ENCODE data around the gene EXOC3L4. TPM values are rescaled to one million over a fixed set of nuclear protein-coding genes. Genes with fewer than 3 reads are reported as not detected.

EXOC3L4 gene
- total and polyA plus RNA-seq, 9 of the 15 experiments (the other 6 are each of a cell fraction or from before 2014, with no cell fraction given) = 0.10 to 6.7 (median 0.98) TPM; not detected in 1

DNA sequence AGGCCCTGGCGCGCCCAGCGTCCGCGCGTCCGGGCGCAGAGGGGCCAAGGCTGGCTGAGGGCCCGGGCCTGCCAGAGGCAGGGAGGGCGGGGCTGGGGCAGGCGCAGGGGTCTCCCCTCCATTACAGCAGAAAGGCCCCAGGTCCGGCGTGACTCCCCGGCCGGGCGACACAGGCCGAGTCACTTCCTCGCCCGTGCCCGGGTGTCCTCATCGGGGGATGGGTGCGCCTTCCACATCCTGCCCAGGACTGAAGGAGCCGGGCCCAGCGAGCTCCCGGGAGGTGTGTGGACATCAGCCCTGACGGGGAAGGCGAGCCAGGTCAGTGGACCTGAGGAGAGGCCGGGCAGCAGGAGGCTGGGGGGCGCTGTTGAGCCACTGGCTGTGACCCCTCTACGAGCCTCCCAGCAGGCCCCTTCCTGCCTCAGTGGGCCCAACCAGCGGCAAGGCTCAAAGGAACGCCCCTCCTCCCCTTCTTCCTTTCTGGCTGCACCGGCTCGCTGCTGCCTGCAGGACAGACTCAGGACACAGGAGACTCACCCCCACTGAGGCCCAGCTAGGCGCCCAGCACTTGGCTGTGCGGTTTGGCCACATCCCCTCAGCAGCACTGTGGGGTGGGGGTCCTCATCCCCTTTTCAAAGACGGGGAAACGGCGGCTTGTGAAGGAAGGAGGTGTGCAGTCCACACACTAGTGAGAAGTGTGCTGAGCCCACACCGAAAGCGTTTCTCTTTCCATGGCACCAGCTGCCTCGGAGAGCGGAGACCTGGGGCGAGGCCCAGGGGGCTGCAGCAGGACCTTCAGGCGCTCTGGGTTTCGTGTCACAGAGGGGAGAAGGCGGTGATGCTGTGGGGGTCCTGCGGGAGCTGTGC is 29.3 kb downstream of the EXOC3L4 start:
- H3K9ac ChIP-seq (ENCODE audit: insufficient read depth in 1 of 2, low read depth in 2 of 2, low read length in 2 of 2) = peak overlapping the region; percentile 75 to 94; a peak in 3 of 4 replicates
- FAIRE-seq (no peak), DNase-seq (ENCODE audit: extremely low read depth in 1 of 4, low spot score in 3 of 4) (peak in 3 of 4 experiments; percentile 49 to 59 (median 50)), ATAC-seq (peak; percentile 64)
- H3K27ac ChIP-seq (ENCODE audit: extremely low read depth, low read depth, low read length) = peak overlapping the region; percentile 76
- intact Hi-C loops (cut with micrococcal nuclease) = no loop called here
- H3K79me2 ChIP-seq (ENCODE audit: control insufficient read depth, insufficient read depth, low read length) = peaks cover 21% of the 10 kb centered on the region
- peaks cover 24% of the 10 kb centered on the region; the same call in 1 of the 3 replicates for H3K36me3 ChIP-seq (ENCODE audit: control insufficient read depth, insufficient read depth, low read length)
- ChIA-PET CTCF (ENCODE audit: low intra/inter-chr PET ratio) (interaction anchor here (0.9 kb wide), 1 partner anchor 18 kb away, joined by 3 read pairs; no protein-coding TSS in a partner anchor), POLR2A (interaction anchor here (1.0 kb wide), 1 partner anchor 18 kb away, joined by 4 read pairs; no protein-coding TSS in a partner anchor)
- no peaks in the 10 kb centered on the region for H4K20me1 ChIP-seq (replicated peaks; ENCODE audit: control insufficient read depth, insufficient read depth, low read length)
- BruUV-seq (replicated peaks) = TSS peak; percentile 60
- no peaks in the 10 kb centered on the region for H3K9me3 ChIP-seq (replicated peaks; ENCODE audit: control insufficient read depth, insufficient read depth, low read depth, low read length)
- no peaks in the 10 kb centered on the region for H3K9me1 ChIP-seq (ENCODE audit: control insufficient read depth, insufficient read depth, low read length)
- H3K27me3 ChIP-seq (ENCODE audit: control insufficient read depth in 2 of 2, insufficient read depth in 2 of 2, low read length in 2 of 2) = no peaks in the 10 kb centered on the region
- peaks cover 20 to 87% of the 10 kb centered on the region in 2 experiments for H3K4me1 ChIP-seq (replicated peaks in 1 of 2; ENCODE audit: control insufficient read depth in 2 of 2, insufficient read depth in 2 of 2, low read length in 2 of 2)
- H3K4me2 ChIP-seq (ENCODE audit: insufficient read depth, low read length) = peak overlapping the region; percentile 72
- in situ Hi-C loops (cut with MboI) = no loop called here
- H2AFZ ChIP-seq (ENCODE audit: low read depth, low read length) = peak overlapping the region; percentile 79
- 42% methylated on average over 12 of the region's 48 CpGs for WGBS (ENCODE audit: insufficient coverage, low coverage, missing lambda C conversion rate)
- peak overlapping the region; percentile 53 for H3K4me3 ChIP-seq
- TF ChIP-seq, protein P1, sequence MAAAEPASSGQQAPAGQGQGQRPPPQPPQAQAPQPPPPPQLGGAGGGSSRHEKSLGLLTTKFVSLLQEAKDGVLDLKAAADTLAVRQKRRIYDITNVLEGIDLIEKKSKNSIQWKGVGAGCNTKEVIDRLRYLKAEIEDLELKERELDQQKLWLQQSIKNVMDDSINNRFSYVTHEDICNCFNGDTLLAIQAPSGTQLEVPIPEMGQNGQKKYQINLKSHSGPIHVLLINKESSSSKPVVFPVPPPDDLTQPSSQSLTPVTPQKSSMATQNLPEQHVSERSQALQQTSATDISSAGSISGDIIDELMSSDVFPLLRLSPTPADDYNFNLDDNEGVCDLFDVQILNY (CRISPR knock-in tag; IDR thresholded peaks at IDR 0.05) = no peak
- TF ChIP-seq CCNT2 (IDR thresholded peaks at IDR 0.05; ENCODE audit: borderline replicate concordance, extremely low read depth, insufficient read length, low read depth, low read length) = peak; percentile 6
- TF ChIP-seq DMBX1 (CRISPR knock-in tag; IDR thresholded peaks at IDR 0.05; ENCODE audit: borderline replicate concordance) = no peak
- TF ChIP-seq, protein P2, sequence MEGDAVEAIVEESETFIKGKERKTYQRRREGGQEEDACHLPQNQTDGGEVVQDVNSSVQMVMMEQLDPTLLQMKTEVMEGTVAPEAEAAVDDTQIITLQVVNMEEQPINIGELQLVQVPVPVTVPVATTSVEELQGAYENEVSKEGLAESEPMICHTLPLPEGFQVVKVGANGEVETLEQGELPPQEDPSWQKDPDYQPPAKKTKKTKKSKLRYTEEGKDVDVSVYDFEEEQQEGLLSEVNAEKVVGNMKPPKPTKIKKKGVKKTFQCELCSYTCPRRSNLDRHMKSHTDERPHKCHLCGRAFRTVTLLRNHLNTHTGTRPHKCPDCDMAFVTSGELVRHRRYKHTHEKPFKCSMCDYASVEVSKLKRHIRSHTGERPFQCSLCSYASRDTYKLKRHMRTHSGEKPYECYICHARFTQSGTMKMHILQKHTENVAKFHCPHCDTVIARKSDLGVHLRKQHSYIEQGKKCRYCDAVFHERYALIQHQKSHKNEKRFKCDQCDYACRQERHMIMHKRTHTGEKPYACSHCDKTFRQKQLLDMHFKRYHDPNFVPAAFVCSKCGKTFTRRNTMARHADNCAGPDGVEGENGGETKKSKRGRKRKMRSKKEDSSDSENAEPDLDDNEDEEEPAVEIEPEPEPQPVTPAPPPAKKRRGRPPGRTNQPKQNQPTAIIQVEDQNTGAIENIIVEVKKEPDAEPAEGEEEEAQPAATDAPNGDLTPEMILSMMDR (IDR thresholded peaks at IDR 0.05 in 2 of 3, conservative IDR thresholded peaks at IDR 0.05 in 1 of 3; ENCODE audit: insufficient read depth in 2 of 3, low read depth in 1 of 3, low read length in 3 of 3) = peak; percentile 48 to 62 (median 52); a peak in 5 of 6 replicates
- no peak for TF ChIP-seq ZC3H4 (CRISPR knock-in tag; IDR thresholded peaks at IDR 0.05; ENCODE audit: borderline replicate concordance)
- TF ChIP-seq RAD21 (CRISPR knock-in tag; conservative IDR thresholded peaks at IDR 0.05 in 1 of 2, IDR thresholded peaks at IDR 0.05 in 1 of 2) = peak in 1 of 2 experiments; percentile 44; a peak in 2 of 4 replicates
- TF ChIP-seq ZNF134 (CRISPR knock-in tag; conservative IDR thresholded peaks at IDR 0.05) = no peak
- no peak for TF ChIP-seq ZNF133 (CRISPR knock-in tag; IDR thresholded peaks at IDR 0.05)
- TF ChIP-seq HIVEP1 (CRISPR knock-in tag; IDR thresholded peaks at IDR 0.05) = no peak
- TF ChIP-seq, protein P3, sequence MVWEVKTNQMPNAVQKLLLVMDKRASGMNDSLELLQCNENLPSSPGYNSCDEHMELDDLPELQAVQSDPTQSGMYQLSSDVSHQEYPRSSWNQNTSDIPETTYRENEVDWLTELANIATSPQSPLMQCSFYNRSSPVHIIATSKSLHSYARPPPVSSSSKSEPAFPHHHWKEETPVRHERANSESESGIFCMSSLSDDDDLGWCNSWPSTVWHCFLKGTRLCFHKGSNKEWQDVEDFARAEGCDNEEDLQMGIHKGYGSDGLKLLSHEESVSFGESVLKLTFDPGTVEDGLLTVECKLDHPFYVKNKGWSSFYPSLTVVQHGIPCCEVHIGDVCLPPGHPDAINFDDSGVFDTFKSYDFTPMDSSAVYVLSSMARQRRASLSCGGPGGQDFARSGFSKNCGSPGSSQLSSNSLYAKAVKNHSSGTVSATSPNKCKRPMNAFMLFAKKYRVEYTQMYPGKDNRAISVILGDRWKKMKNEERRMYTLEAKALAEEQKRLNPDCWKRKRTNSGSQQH (CRISPR knock-in tag; IDR thresholded peaks at IDR 0.05) = no peak
- TF ChIP-seq MTA1 (IDR thresholded peaks at IDR 0.05; ENCODE audit: borderline replicate concordance) = no peak
- TF ChIP-seq THRAP3 (IDR thresholded peaks at IDR 0.05; ENCODE audit: borderline replicate concordance) = no peak
- no peak for TF ChIP-seq KHSRP (IDR thresholded peaks at IDR 0.05)
